GM18907 (cell line): ENCODE results near the gene DIAPH2.

Source experiments
- ATAC-seq: cut with Tn5 transposase; IDR thresholded peaks from one replicate; pipeline ENCODE4 v1.9.1; 2021; ENCODE audit warnings: mild to moderate bottlenecking, moderate library complexity; ENCODE audit not compliant: unreplicated experiment

Gene DIAPH2

GRCh38 chrX:97431281-97431680 is 746.6 kb downstream of the DIAPH2 start:
- no peak for ATAC-seq

- ATAC-seq, result no peak
Measured at GRCh38 chrX:97446298-97446882, 761.7 kb downstream of the DIAPH2 start.

GRCh38 chrX:97447306-97447705 is 762.7 kb downstream of the DIAPH2 start:
- no peak for ATAC-seq

GRCh38 chrX:97452283-97452682 is 767.6 kb downstream of the DIAPH2 start:
- no peak for ATAC-seq

- no peak for ATAC-seq
Measured at GRCh38 chrX:97461763-97462162, 777.1 kb downstream of the DIAPH2 start.

GRCh38 chrX:97471071-97471470 is 786.4 kb downstream of the DIAPH2 start:
- ATAC-seq, result no peak

GRCh38 chrX:97474933-97475332 is 790.3 kb downstream of the DIAPH2 start:
- ATAC-seq, result no peak

GRCh38 chrX:97479106-97479890 is 794.7 kb downstream of the DIAPH2 start:
- no peak for ATAC-seq

- ATAC-seq, result no peak
Measured at GRCh38 chrX:97481228-97481627, 796.6 kb downstream of the DIAPH2 start.

- no peak for ATAC-seq
Measured at GRCh38 chrX:97482666-97483300, 798.1 kb downstream of the DIAPH2 start.

GRCh38 chrX:97490656-97491055 is 806.0 kb downstream of the DIAPH2 start:
- ATAC-seq, result no peak

GRCh38 chrX:97494756-97495372 is 810.2 kb downstream of the DIAPH2 start:
- ATAC-seq, result peak; percentile 93

- ATAC-seq, result no peak
Measured at GRCh38 chrX:97498093-97498492, 813.5 kb downstream of the DIAPH2 start.

GRCh38 chrX:97504431-97504830 is 819.8 kb downstream of the DIAPH2 start:
- no peak for ATAC-seq

- no peak for ATAC-seq
Measured at GRCh38 chrX:97517763-97518162, 833.1 kb downstream of the DIAPH2 start.

GRCh38 chrX:97522307-97522706 is 837.7 kb downstream of the DIAPH2 start:
- ATAC-seq, result no peak

- no peak for ATAC-seq
Measured at GRCh38 chrX:97524340-97524739, 839.7 kb downstream of the DIAPH2 start.

GRCh38 chrX:97524997-97525396 is 840.4 kb downstream of the DIAPH2 start:
- ATAC-seq, result no peak

GRCh38 chrX:97525981-97526380 is 841.3 kb downstream of the DIAPH2 start:
- ATAC-seq, result no peak

GRCh38 chrX:97527725-97528124 is 843.1 kb downstream of the DIAPH2 start:
- no peak for ATAC-seq

- no peak for ATAC-seq
Measured at GRCh38 chrX:97529536-97530200, 845.0 kb downstream of the DIAPH2 start.
